WTC11 (cell line): Measurements from ENCODE around the gene MORN1. TPM values are rescaled to one million over a fixed set of nuclear protein-coding genes. Genes with fewer than 3 reads are reported as not detected.

ENCODE experiments used
- ATAC-seq: fragments of 200-7000 bp; cut with Tn5 transposase; 2 replicates; pipeline ENCODE4 v1.10.0; 2021; ENCODE audit warnings: mild to moderate bottlenecking, moderate library complexity
- CTCF ChIA-PET: fragments of 300-600 bp; sonication (Branson Sonifier 250); formaldehyde crosslinking; loops from one replicate; lab custom pipeline; 2021; ENCODE audit warnings: antibody characterized with exemption; lab: Charles Lee
- POLR2A ChIA-PET: fragments of 350-600 bp; sonication (Branson Sonifier 250); formaldehyde crosslinking; loops from one replicate; lab custom pipeline; 2021; ENCODE audit warnings: antibody characterized with exemption; lab: Charles Lee
- DNase-seq: peaks from one replicate; pipeline ENCODE4 v3.0.0; 2021; ENCODE audit warnings: low spot score
- H3K27ac Mint-ChIP-seq: 2 replicates; pipeline ENCODE4 v1.8.0; 2021; ENCODE audit warnings: mixed read lengths
- H3K27me3 Mint-ChIP-seq: 2 replicates; pipeline ENCODE4 v1.8.0; 2021; ENCODE audit warnings: low read depth, mild to moderate bottlenecking, moderate library complexity, mixed read lengths
- H3K36me3 Mint-ChIP-seq: 2 replicates; pipeline ENCODE4 v1.8.0; 2021; ENCODE audit warnings: mixed read lengths
- H3K4me1 Mint-ChIP-seq: 2 replicates; pipeline ENCODE4 v1.8.0; 2022; ENCODE audit warnings: mixed read lengths
- H3K4me3 Mint-ChIP-seq: 2 replicates; pipeline ENCODE4 v1.8.0; 2021; ENCODE audit warnings: mild to moderate bottlenecking, moderate library complexity, mixed read lengths
- H3K9me3 Mint-ChIP-seq: 2 replicates; pipeline ENCODE4 v1.8.0; 2021; ENCODE audit warnings: mixed read lengths
- ARID4B ChIP-seq: sonication (generic); formaldehyde crosslinking; IDR thresholded peaks from 2 replicates; pipeline ENCODE4 v1.8.0; 2023; ENCODE audit warnings: missing genetic modification reagents, mild to moderate bottlenecking, borderline replicate concordance
- CREM ChIP-seq: sonication (generic); formaldehyde crosslinking; IDR thresholded peaks from 2 replicates; pipeline ENCODE4 v1.8.1; 2022; ENCODE audit warnings: mild to moderate bottlenecking, missing genetic modification reagents, moderate library complexity
- ELF4 ChIP-seq: sonication (generic); formaldehyde crosslinking; IDR thresholded peaks from 2 replicates; pipeline ENCODE4 v1.8.1; 2022; ENCODE audit warnings: low read depth, mild to moderate bottlenecking, moderate library complexity, missing genetic modification reagents
- ETV6 ChIP-seq: sonication (generic); formaldehyde crosslinking; IDR thresholded peaks from 2 replicates; pipeline ENCODE4 v1.8.1; 2022; ENCODE audit warnings: mild to moderate bottlenecking, missing genetic modification reagents
- FOXP1 ChIP-seq: sonication (generic); formaldehyde crosslinking; IDR thresholded peaks from 2 replicates; pipeline ENCODE4 v1.8.0; 2022; ENCODE audit warnings: missing genetic modification reagents, mild to moderate bottlenecking, moderate library complexity, borderline replicate concordance
- IRF1 ChIP-seq: sonication (generic); formaldehyde crosslinking; IDR thresholded peaks from 2 replicates; pipeline ENCODE4 v1.8.0; 2023; ENCODE audit warnings: missing genetic modification reagents
- MXD4 ChIP-seq: fragments of 250-450 bp; sonication (Bioruptor Pico); IDR thresholded peaks from 2 replicates; pipeline ENCODE4 v1.8.0; 2021; ENCODE audit warnings: mild to moderate bottlenecking, moderate library complexity, borderline replicate concordance
- NFATC4 ChIP-seq: fragments of 250-450 bp; sonication (Bioruptor Pico); IDR thresholded peaks from 2 replicates; pipeline ENCODE4 v1.9.0; 2021; ENCODE audit warnings: mild to moderate bottlenecking
- NFYB ChIP-seq: sonication (generic); formaldehyde crosslinking; conservative IDR thresholded peaks from 2 replicates; pipeline ENCODE4 v1.8.0; 2022; ENCODE audit warnings: low read depth, missing genetic modification reagents
- NR2C2 ChIP-seq: sonication (generic); formaldehyde crosslinking; IDR thresholded peaks from 2 replicates; pipeline ENCODE4 v1.8.0; 2022; ENCODE audit warnings: mild to moderate bottlenecking, missing genetic modification reagents
- NR3C1 ChIP-seq: sonication (generic); formaldehyde crosslinking; conservative IDR thresholded peaks from 2 replicates; pipeline ENCODE4 v1.8.1; 2023; ENCODE audit warnings: low read depth, mild to moderate bottlenecking, missing genetic modification reagents
- RORB ChIP-seq: fragments of 250-450 bp; sonication (Bioruptor Pico); IDR thresholded peaks from 2 replicates; pipeline ENCODE4 v1.9.0; 2021; ENCODE audit warnings: mild to moderate bottlenecking
- SMAD4 ChIP-seq: sonication (generic); formaldehyde crosslinking; IDR thresholded peaks from 2 replicates; pipeline ENCODE4 v1.8.0; 2022; ENCODE audit warnings: mild to moderate bottlenecking, missing genetic modification reagents
- SOX15 ChIP-seq: fragments of 250-450 bp; sonication (Bioruptor Pico); IDR thresholded peaks from 2 replicates; pipeline ENCODE4 v1.9.0; 2021; ENCODE audit warnings: mild to moderate bottlenecking
- SP1 ChIP-seq: sonication (generic); formaldehyde crosslinking; conservative IDR thresholded peaks from 2 replicates; pipeline ENCODE4 v1.8.1; 2022; ENCODE audit warnings: missing genetic modification reagents
- TCF7 ChIP-seq: sonication (generic); formaldehyde crosslinking; IDR thresholded peaks from 2 replicates; pipeline ENCODE4 v1.8.0; 2022; ENCODE audit warnings: mild to moderate bottlenecking, low read depth, missing genetic modification reagents, moderate library complexity
- TP53 ChIP-seq: sonication (generic); formaldehyde crosslinking; IDR thresholded peaks from 2 replicates; pipeline ENCODE4 v1.8.1; 2023; ENCODE audit warnings: mild to moderate bottlenecking, missing genetic modification reagents
- USF2 ChIP-seq: sonication (generic); formaldehyde crosslinking; IDR thresholded peaks from 2 replicates; pipeline ENCODE4 v1.8.1; 2023; ENCODE audit warnings: mild to moderate bottlenecking, missing genetic modification reagents, moderate library complexity
- ZNF232 ChIP-seq: sonication (generic); formaldehyde crosslinking; IDR thresholded peaks from 2 replicates; pipeline ENCODE4 v1.8.0; 2022; ENCODE audit warnings: mild to moderate bottlenecking, missing genetic modification reagents
- ZNF396 ChIP-seq: fragments of 250-450 bp; sonication (Bioruptor Pico); IDR thresholded peaks from 2 replicates; pipeline ENCODE4 v1.8.0; 2021; ENCODE audit warnings: mild to moderate bottlenecking, moderate library complexity, borderline replicate concordance
- ZNF416 ChIP-seq: fragments of 250-450 bp; sonication (Bioruptor Pico); IDR thresholded peaks from 2 replicates; pipeline ENCODE4 v1.9.0; 2021; ENCODE audit warnings: mild to moderate bottlenecking, inconsistent platforms
- ZNF423 ChIP-seq: fragments of 250-450 bp; sonication (Bioruptor Pico); IDR thresholded peaks from 2 replicates; pipeline ENCODE4 v2.1.2; 2022; ENCODE audit warnings: mild to moderate bottlenecking, moderate library complexity
- ZNF532 ChIP-seq: fragments of 250-450 bp; sonication (Bioruptor Pico); IDR thresholded peaks from 2 replicates; pipeline ENCODE4 v1.9.0; 2021; ENCODE audit warnings: mild to moderate bottlenecking, borderline replicate concordance
- total RNA-seq: library from RNA; stranded (reverse); gene quantifications from 3 replicates; pipeline ENCODE4 v1.2.3, GENCODE V29; 2021

The MORN1 gene
- total RNA-seq, 1 experiment from 2014 or later: 14.5 TPM

GRCh38 chr1:2376261-2376741 is 15.1 kb downstream of the MORN1 start:
- ChIA-PET CTCF (interaction anchor here (0.5 to 1.9 kb wide), 3 partner anchors 181 to 746 kb away, joined by 4 to 9 read pairs (median 8); partner anchors contain the start of gene FAAP20), POLR2A (no interaction called here)
- Mint-ChIP-seq H3K9me3 (no peaks in the 10 kb centered on the region), H3K27ac (no peak overlapping the region), H3K4me3 (no peak overlapping the region)
- ATAC-seq (no peak), DNase-seq (no peak)
- TF ChIP-seq NFYB (CRISPR knock-in tag) (no peak), CREM (CRISPR knock-in tag) (no peak), ELF4 (CRISPR knock-in tag) (no peak), ARID4B (no peak), MXD4 (no peak), ZNF532 (CRISPR knock-in tag) (no peak), RORB (CRISPR knock-in tag) (no peak), ZNF416 (CRISPR knock-in tag) (no peak)
- TF ChIP-seq, all 79 proteins: peak for 0
- no peaks in the 10 kb centered on the region for H3K27me3 Mint-ChIP-seq
- no peaks in the 10 kb centered on the region for H3K4me1 Mint-ChIP-seq
- H3K36me3 Mint-ChIP-seq: no peaks in the 10 kb centered on the region

- no peaks in the 10 kb centered on the region for H3K4me1 Mint-ChIP-seq
- H3K36me3 Mint-ChIP-seq: 0 out of 2 replicates have a peak, but pooled peaks cover 3% of the 10 kb centered on the region
- ChIA-PET CTCF (interaction anchor here (0.6 to 1.9 kb wide), 3 partner anchors 180 to 327 kb away, joined by 4 to 8 read pairs (median 4); partner anchors contain the start of gene FAAP20), POLR2A (no interaction called here)
- TF ChIP-seq SP1 (CRISPR knock-in tag) (no peak), ZNF423 (no peak), ETV6 (CRISPR knock-in tag) (no peak), NFATC4 (CRISPR knock-in tag) (no peak), NFYB (CRISPR knock-in tag) (no peak)
- ATAC-seq (no peak), DNase-seq (no peak)
- no peaks in the 10 kb centered on the region for H3K9me3 Mint-ChIP-seq
- no peaks in the 10 kb centered on the region for H3K27me3 Mint-ChIP-seq
- no peak overlapping the region for H3K27ac Mint-ChIP-seq
- no peak overlapping the region for H3K4me3 Mint-ChIP-seq
Measured at GRCh38 chr1:2375923-2376260, 15.5 kb downstream of the MORN1 start.

- CTCF ChIA-PET: interaction anchor here (0.6 to 1.9 kb wide), 3 partner anchors 180 to 327 kb away, joined by 4 to 8 read pairs (median 4); partner anchors contain the start of gene FAAP20
- no peak; the same call in 1 of the 2 replicates for ATAC-seq
- no peak for TF ChIP-seq TP53 (CRISPR knock-in tag)
- TF ChIP-seq NR2C2: no peak
- no peak for TF ChIP-seq TCF7
- TF ChIP-seq NR3C1: no peak
- TF ChIP-seq FOXP1: no peak
- TF ChIP-seq SMAD4 (CRISPR knock-in tag): no peak
- TF ChIP-seq MXD4: no peak
- TF ChIP-seq SOX15: no peak
- no peak for TF ChIP-seq IRF1 (CRISPR knock-in tag)
- TF ChIP-seq ZNF232 (CRISPR knock-in tag): no peak
- no peak for TF ChIP-seq ZNF396 (CRISPR knock-in tag)
- TF ChIP-seq USF2 (CRISPR knock-in tag): no peak
Measured at GRCh38 chr1:2375246-2375922, 16.0 kb downstream of the MORN1 start.

More at GRCh38 chr1:2375246-2375922, 16.0 kb downstream of the MORN1 start:
- Mint-ChIP-seq H3K36me3 (0 out of 2 replicates have a peak, but pooled peaks cover 3% of the 10 kb centered on the region), H3K27ac (no peak overlapping the region), H3K9me3 (no peaks in the 10 kb centered on the region), H3K27me3 (no peaks in the 10 kb centered on the region), H3K4me3 (no peak overlapping the region), H3K4me1 (no peaks in the 10 kb centered on the region)
- no peak for DNase-seq
- POLR2A ChIA-PET: no interaction called here
